Body of pancreas (tissue), 4 donors: ENCODE data around the gene ONECUT1. TPM values are rescaled to one million over a fixed set of nuclear protein-coding genes. Genes with fewer than 3 reads are reported as not detected.

Experiments
- ATAC-seq: fragments of 150-250 bp; one replicate; pipeline ENCODE4 v1.9.1; 2016
- DNase-seq, 4 donors: peaks; one replicate each; pipeline ENCODE4 v3.0.0-alpha.2; 2019
- H3K27ac ChIP-seq, 4 donors: fragments of 200-600 bp; sonication (generic); 1 replicate in 3 of 4; 2 replicates in 1 of 4; pipeline versions ENCODE4 v1.5.1 to v1.6.1; 2016 to 2019; ENCODE audit warnings: mild to moderate bottlenecking in 1 of 4, mixed read lengths in 1 of 4, moderate library complexity in 1 of 4
- H3K27me3 ChIP-seq, 2 donors: fragments of 200-600 bp; sonication (generic); one replicate each; pipeline ENCODE4 v1.6.0; 2016; ENCODE audit warnings: mild to moderate bottlenecking in 1 of 2
- H3K36me3 ChIP-seq, 2 donors: fragments of 200-600 bp; sonication (generic); replicated peaks in 1 of 2; 2 replicates each; pipeline ENCODE4 v1.5.1; 2016; ENCODE audit warnings: low read depth in 2 of 2; ENCODE audit not compliant: insufficient read depth in 1 of 2
- H3K4me1 ChIP-seq: fragments of 200-600 bp; sonication (generic); one replicate; pipeline ENCODE4 v1.6.0; 2016
- H3K4me3 ChIP-seq, 2 donors: fragments of 200-600 bp; sonication (generic); 1 replicate in 1 of 2; 2 replicates in 1 of 2; pipeline ENCODE4 v1.5.1; 2016 to 2019
- H3K9me3 ChIP-seq, 3 donors: fragments of 200-600 bp; sonication (generic); 1 replicate in 2 of 3; 2 replicates in 1 of 3; pipeline ENCODE4 v1.5.1; 2016
- POLR2A ChIP-seq, 3 donors: fragments of 450-650 bp; IDR thresholded peaks; one replicate each; pipeline ENCODE4 v1.6.1; 2016; ENCODE audit warnings: antibody characterized with exemption in 3 of 3, mild to moderate bottlenecking in 2 of 3
- WGBS, 2 donors: methylation state at CpG; one replicate each; pipeline ENCODE4 v1.1.5; 2017; 5-methylcytosine and 5-hydroxymethylcytosine counted together
- intact Hi-C: fragments of 100-400 bp; cut with DNase I; formaldehyde crosslinking; loops from one replicate; pipeline ENCODE4 v1.15.1; 2023
- total RNA-seq, 2 donors: library from RNA; depleted of rRNA; stranded (reverse); fragments of >200 nt; gene quantifications; one replicate each; pipeline ENCODE4 v1.1.0, GENCODE V29; 2016
- TF ChIP-seq, protein P1 (sequence below), 7 experiments: fragments of 450-650 bp in 4 of 7; fragments of 200-600 bp in 3 of 7; sonication (generic) in 3 of 7; IDR thresholded peaks; one replicate each; pipeline ENCODE4 v1.5.1; 2016 to 2019; ENCODE audit warnings: antibody characterized with exemption in 7 of 7

The ONECUT1 gene
- total RNA-seq, 2 donors from 2014 or later = 68.0 to 126 TPM

DNA sequence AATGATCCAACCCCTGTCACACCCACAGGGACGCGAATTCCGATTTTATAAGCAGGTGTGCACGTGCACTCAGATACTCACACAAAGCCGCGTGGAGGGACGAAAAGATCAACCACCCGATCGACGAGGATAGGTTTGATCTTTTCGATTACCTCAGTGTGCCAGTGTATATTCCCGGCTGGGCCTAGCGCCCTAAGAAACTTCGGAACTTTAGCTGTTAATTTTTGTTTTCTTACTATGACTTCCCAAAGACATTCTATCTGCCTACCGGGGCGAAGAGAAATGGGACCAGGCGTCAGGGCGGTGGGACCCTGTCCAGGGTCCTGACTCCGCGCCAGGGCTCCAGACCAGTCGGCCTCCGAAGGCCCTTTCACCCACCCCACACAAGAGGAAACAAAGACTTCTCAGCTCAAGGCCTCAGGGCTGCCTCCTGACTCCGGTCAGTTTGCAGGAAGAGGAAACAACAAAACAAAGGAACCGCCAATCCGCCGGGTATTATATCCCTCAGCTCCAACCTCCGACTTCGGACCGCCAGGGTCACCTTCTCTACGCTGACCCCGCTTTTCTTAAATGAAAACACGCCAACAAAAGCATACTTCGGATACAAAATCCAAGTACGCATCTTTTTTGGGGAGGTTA lies 6.8 kb downstream of the ONECUT1 start:
- 3 to 4% methylated on average over 34 of the region's 34 CpGs for WGBS, 2 donors
- DNase-seq (peak; percentile 70 to 81 (median 79)), ATAC-seq (peak; percentile 22)
- no peaks in the 10 kb centered on the region for H3K27me3 ChIP-seq
- no peaks in the 10 kb centered on the region for H3K9me3 ChIP-seq
- peak overlapping the region in 1 of 2 donors; percentile 13 for H3K4me3 ChIP-seq
- peaks cover 60% of the 10 kb centered on the region for H3K4me1 ChIP-seq
- intact Hi-C loops = loop anchor here (5.0 kb wide), 1 partner anchor 414 kb away; no protein-coding TSS in a partner anchor
- H3K36me3 ChIP-seq = no peaks in the 10 kb centered on the region
- peak in 2 of 3 donors; percentile 19 to 35 for TF ChIP-seq POLR2A (IDR thresholded peaks at IDR 0.05)
- TF ChIP-seq, protein P1, sequence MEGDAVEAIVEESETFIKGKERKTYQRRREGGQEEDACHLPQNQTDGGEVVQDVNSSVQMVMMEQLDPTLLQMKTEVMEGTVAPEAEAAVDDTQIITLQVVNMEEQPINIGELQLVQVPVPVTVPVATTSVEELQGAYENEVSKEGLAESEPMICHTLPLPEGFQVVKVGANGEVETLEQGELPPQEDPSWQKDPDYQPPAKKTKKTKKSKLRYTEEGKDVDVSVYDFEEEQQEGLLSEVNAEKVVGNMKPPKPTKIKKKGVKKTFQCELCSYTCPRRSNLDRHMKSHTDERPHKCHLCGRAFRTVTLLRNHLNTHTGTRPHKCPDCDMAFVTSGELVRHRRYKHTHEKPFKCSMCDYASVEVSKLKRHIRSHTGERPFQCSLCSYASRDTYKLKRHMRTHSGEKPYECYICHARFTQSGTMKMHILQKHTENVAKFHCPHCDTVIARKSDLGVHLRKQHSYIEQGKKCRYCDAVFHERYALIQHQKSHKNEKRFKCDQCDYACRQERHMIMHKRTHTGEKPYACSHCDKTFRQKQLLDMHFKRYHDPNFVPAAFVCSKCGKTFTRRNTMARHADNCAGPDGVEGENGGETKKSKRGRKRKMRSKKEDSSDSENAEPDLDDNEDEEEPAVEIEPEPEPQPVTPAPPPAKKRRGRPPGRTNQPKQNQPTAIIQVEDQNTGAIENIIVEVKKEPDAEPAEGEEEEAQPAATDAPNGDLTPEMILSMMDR (IDR thresholded peaks at IDR 0.05) = no peak
- peak overlapping the region; percentile 86 to 96 (median 92) for H3K27ac ChIP-seq

DNA sequence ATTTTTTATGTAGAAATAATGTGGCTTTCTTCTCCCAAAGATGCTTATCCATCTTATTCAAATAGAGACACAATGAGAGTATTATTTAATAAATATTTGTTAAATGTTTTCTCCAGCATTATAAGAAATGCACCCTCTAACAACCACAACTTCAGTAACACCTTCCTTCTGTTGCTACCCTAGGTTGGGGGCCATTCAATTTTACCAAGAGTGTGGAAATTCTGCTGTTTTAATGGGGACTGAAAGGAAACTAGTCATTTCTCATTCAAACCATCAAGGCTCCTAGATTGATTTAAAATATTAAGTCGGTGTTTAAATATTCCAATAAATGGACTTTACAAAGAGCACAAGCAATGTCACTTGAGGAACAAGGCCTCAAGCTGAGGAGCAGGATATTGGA lies 7.6 kb downstream of the ONECUT1 start:
- TF ChIP-seq, protein P1 (IDR thresholded peaks at IDR 0.05) = no peak
- TF ChIP-seq POLR2A (IDR thresholded peaks at IDR 0.05) = no peak
- 21 to 30% methylated on average over 1 of the region's 1 CpG for WGBS, 2 donors
- Histone ChIP-seq H3K27me3 (no peaks in the 10 kb centered on the region), H3K4me3 (no peak overlapping the region), H3K9me3 (no peaks in the 10 kb centered on the region), H3K27ac (peak overlapping the region; percentile 2 to 96 (median 92)), H3K36me3 (no peaks in the 10 kb centered on the region), H3K4me1 (peaks cover 67% of the 10 kb centered on the region)
- ATAC-seq (no peak), DNase-seq (no peak)
- intact Hi-C loops = loop anchor here (5.0 kb wide), 1 partner anchor 415 kb away; no protein-coding TSS in a partner anchor

DNA sequence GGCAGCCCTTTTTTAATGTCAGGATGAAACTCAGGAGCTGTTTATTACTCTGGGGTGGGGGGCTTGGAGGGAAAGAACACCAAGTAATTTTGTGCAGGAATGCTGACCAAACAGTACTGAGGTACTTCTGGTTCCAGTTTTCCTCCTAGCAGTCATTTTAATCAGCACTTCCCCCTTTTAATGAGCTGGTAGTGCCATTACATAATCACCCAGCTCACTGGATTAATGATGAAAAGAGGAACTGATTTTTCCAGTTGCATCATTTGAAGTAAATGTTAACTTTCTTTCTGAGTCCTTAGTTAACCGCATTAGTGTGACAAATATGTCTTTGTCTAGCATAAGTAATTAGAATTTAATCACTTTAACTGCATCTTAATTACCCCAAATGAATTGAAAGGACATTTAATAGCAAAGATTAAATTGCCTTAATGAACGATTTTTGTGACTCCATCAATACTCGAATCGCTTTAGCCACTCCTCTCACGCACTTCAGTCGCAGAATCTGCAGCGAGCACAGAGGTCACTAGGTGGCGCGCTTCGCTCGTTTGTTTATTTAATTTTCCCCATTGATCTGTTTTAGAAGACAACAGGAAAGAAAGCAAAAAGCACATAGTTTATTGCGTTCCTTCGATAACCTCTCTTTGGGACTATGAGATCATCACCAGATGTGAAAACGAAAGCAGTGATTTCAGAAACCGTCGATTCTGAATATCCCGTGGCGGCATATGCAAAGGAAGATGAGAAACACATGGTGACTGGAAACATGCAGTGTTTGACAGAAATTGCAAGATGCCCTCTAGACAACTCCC lies 9.8 kb downstream of the ONECUT1 start:
- ATAC-seq (peak; percentile 5), DNase-seq (peak; percentile 65 to 84 (median 78))
- intact Hi-C loops = loop anchor here (5.0 kb wide), 1 partner anchor 417 kb away; no protein-coding TSS in a partner anchor
- peak overlapping the region in 3 of 4 donors; percentile 40 to 94 (median 59) for H3K27ac ChIP-seq
- no peak overlapping the region for H3K4me3 ChIP-seq
- H3K4me1 ChIP-seq = peaks cover 76% of the 10 kb centered on the region
- TF ChIP-seq, protein P1 (IDR thresholded peaks at IDR 0.05) = peak; percentile 76 to 95 (median 90)
- peak in 1 of 3 donors; percentile 12 for TF ChIP-seq POLR2A (IDR thresholded peaks at IDR 0.05)
- H3K36me3 ChIP-seq = no peaks in the 10 kb centered on the region
- 4% methylated on average over 18 of the region's 18 CpGs for WGBS, 2 donors
- H3K9me3 ChIP-seq = no peaks in the 10 kb centered on the region
- H3K27me3 ChIP-seq = no peaks in the 10 kb centered on the region

DNA sequence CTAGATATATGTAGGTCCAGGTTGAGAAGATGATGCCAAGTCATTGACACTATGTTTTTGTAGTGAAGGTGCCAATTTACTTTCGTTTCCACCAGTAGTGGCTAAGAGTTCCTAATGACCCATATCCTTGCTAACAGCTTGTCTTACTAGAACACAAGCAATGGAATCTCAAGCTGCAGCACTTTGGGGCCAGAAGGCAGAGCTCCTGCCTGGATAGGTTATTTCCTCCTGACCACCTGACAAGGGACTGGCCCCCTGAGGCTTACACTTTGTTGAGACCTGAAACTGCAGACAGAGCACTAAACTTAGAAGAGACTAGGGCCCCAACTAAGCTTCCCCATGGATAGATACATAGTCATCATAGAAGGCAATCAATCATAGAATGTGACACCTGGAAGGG lies 11.7 kb downstream of the ONECUT1 start:
- no peaks in the 10 kb centered on the region for H3K27me3 ChIP-seq
- H3K9me3 ChIP-seq = no peaks in the 10 kb centered on the region
- no peak overlapping the region for H3K4me3 ChIP-seq
- TF ChIP-seq, protein P1 (IDR thresholded peaks at IDR 0.05) = no peak
- no peak for TF ChIP-seq POLR2A (IDR thresholded peaks at IDR 0.05)
- peaks cover 64% of the 10 kb centered on the region for H3K4me1 ChIP-seq
- intact Hi-C loops = no loop called here
- ATAC-seq (no peak), DNase-seq (no peak)
- WGBS, 2 donors = 28 to 54% methylated on average over 1 of the region's 1 CpG
- peak overlapping the region in 2 of 4 donors; percentile 20 to 40 for H3K27ac ChIP-seq
- H3K36me3 ChIP-seq = no peaks in the 10 kb centered on the region
